Stimulated activated CD4-positive, alpha-beta T cell treated with anti-CD3 and anti-CD28 coated beads, Interleukin-15, amount 100 ng/mL, for 1 hour (primary cell): ENCODE results near the gene TREML4.
"Not testable (repeated sequence)": the region's sequence is repeated elsewhere in the genome, so short reads cannot be mapped to it uniquely, and the experiment has no call there.

ENCODE experiments used
- DNase-seq, 2 donors: peaks; one replicate each; pipeline ENCODE4 v3.0.0-alpha.2; 2020; ENCODE audit warnings: low read depth in 1 of 2, low spot score in 1 of 2

The TREML4 gene

GRCh38 chr6:41204156-41204555 lies 24.0 kb upstream of the TREML4 start:
- DNase-seq, result no peak

- no peak for DNase-seq
These were observed 19.6 kb upstream of the TREML4 start for GRCh38 chr6:41208439-41209106.

- no peak for DNase-seq
These were observed 18.4 kb upstream of the TREML4 start for GRCh38 chr6:41209547-41210320.

DNA sequence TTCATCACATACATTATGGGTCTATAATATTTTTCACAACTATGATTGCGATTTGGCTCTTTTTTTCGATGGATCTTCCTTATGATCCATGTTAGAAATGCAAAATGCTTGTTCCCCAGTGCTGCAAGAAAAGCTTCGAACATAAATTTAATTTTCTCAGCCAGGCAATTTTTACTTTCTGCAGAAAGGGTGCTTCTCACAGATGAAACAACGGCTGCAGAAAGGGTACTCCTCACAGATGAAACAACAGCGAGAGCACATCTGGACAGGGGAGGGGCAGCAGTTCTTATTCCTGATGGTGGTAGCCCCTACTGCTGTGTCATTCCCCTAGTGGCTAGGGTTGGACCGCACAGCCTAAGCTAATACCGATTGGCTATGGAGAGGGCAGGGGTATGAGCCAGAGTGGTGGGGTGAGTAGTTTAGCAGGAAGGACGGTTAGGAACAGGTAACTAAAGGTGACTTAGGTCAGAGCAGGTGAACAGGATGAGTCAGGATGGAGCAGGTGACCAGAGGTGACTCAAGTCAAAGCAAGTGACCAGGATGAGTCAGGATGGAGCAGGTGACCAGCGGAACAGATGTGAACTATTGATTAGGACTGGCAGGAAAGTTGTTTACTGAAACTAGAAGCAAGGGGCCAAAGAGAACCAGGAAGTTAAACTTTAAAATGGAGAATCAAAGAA lies 13.4 kb upstream of the TREML4 start:
- DNase-seq, result no peak

DNA sequence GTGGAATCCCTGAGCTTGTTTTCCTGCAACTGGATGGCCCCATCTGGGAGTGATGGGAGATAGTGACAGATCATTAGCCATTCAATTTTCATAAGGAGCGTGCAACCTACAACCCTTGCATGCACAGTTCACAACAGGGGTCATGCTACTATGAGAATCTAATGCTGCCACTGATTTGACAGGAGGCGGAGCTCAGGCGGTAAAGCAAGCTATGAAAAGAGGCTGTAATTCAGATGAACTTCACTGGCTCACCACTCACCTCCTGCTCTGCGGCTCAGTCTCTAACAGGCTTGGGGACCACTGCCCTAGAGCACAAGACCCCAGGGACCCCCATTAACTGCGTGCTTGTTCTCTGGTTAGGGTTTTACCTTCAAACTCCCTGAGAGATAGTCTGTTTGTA lies 12.4 kb upstream of the TREML4 start:
- no peak for DNase-seq

GRCh38 chr6:41216616-41217015 lies 11.5 kb upstream of the TREML4 start:
- DNase-seq, result no peak

- DNase-seq, result no peak
These were observed 6.1 kb upstream of the TREML4 start for GRCh38 chr6:41222045-41222444.

GRCh38 chr6:41222513-41222912 lies 5.6 kb upstream of the TREML4 start:
- no peak for DNase-seq

GRCh38 chr6:41224800-41225199 lies 3.3 kb upstream of the TREML4 start:
- DNase-seq, result no peak

DNA sequence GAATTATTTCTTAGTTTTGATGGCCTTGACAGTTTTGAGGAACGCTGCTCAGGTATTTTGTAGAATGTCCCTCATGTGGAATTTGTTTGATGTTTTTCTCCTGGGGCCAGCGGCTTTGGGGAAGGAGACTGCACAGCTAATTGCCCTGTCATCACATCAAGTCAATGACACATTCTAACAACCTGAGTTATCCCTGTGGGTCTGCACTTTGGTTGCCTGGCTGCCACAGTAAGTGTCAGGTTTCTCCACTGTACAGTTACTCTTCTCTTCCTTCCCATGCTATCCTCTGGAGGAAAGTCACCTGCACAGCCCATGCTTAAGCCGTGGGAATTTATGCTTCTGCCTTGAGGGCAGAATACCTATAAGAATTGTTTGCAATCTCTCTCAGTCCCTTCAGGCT lies 1.4 kb upstream of the TREML4 start:
- DNase-seq, result no peak

DNA sequence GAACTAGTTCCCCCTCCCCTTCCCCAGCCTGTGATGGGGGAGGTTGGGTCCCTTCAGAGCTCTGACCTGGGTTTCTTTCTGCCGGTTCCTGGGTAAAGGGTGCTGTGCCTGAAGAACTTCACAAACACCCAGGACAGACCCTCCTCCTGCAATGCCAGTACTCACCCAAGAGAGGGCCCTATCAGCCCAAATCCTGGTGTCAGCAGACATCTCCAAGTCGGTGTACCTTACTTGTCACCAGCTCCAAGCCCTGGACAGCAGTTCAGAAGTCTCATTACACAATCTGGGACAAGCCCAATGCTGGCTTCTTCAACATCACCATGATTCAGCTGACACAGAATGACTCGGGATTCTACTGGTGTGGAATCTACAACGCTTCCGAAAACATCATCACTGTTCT lies 467 bp downstream of the TREML4 start:
- DNase-seq, result no peak

DNA sequence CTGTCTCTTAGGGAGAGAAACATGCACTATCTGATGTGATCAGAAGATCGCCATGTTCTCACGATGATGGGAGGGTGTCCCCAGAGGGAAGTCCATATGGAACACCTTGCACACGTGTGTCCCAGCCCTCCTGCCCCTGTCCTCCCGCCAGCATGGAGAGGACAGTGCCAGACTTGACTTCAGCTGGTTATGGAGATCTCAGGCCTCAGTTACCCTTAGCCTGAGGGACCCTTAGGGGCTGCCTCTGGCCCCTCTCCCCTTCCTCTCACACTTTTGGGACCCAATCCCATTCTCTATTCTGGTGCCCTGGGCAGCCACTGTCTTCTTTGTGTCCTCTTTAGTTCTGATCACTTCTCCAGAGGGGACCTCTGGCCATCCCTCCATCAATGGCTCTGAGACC lies 1.6 kb downstream of the TREML4 start:
- DNase-seq, result no peak

GRCh38 chr6:41231246-41231645 lies 3.1 kb downstream of the TREML4 start:
- DNase-seq, result no peak

DNA sequence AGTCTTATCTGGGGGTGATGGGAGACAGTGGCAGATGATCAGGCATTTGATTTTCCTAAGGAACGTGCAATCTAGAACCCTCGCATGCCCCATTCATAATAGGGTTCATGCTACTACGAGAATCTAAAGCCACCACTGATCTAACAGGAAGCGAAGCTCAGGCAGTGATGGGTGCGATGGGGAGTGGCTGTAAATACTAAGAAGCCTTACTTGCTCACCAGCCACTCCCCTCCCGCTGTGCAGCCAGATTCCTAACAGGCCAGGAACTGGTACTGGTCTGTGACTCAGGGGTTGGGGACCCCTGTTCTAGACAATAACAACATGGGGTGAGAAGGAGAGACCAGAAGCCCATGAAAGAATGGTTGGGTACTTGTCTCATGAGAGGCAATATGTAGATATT lies 4.5 kb downstream of the TREML4 start:
- no peak for DNase-seq

GRCh38 chr6:41236276-41236675 lies 8.1 kb downstream of the TREML4 start:
- DNase-seq, result no peak

- no peak for DNase-seq
These were observed 9.0 kb downstream of the TREML4 start for GRCh38 chr6:41237128-41237527.

DNA sequence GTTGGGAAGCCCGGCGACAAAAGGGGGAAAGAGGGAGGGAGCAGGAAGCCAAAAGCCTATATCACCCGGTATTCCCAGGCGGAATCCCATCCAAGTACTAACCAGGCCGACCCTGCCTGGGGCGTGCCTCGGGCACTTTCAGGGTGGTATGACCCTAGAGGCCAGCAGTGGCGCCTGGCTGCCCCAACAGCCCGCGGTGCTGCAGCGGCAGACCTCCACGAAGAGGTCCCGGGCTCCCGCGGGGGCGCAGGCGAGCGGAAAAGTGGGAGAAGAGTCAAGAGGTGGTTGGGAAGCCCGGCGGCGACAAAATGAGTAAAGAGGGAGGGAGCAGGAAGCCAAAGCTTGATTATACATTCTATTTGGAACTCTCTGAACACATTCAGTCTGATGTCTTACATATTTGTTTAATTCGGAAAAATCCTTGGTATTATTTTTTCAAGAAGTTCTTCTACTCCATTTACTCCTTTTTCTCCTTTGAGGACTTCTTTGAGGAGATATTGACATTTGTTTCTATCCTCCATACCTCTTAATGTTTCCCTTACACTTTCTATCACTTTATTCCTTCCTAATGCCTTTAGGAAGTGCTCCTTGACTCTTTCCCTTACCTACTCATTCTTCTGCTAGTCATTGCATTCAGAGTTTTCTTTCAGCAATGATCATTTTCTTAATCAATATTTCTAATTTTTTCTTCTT lies 11.5 kb downstream of the TREML4 start:
- DNase-seq, result no peak

- not testable (repeated sequence) for DNase-seq
These were observed 18.4 kb downstream of the TREML4 start for GRCh38 chr6:41246529-41246928.

GRCh38 chr6:41247288-41247865 lies 19.2 kb downstream of the TREML4 start:
- DNase-seq, result no peak

DNA sequence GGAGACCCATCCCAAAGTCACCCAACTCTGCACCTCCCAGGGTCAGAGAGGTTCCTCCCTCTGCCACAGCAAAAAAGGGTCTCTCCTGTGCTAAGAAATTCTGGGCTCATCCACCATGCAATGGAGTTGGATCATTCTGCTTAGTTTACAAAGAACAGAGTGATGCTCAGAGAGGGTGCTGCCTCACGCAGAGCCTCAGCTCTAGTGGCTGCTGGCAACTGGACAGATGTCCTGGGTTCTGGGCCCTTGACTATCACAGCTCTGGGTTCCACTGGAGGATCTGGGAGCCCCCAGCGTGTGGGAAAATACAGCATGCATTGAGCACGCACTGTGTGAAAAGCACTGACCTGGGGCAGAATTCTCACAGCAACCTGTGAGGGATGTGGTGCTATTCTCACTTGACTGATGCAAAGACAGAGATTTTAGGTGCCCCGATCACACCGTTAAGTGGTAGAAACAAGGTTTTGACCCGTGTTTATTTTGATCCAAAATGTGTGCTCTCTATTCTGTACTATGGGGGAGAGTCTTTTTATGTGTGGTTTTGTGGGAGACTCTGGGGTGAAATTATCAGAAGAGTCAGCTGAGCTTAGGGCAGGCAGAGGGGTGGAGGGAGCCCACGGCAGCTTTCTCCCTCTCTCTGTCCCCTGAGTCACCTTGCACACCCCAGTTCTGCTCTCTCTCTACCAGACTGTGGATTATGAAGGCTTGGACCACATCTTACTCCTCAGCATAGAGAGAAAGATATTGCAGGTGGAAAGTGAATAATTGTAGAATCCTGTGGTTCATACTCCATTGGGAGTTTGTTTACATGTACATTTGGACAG lies 19.9 kb downstream of the TREML4 start:
- DNase-seq, result no peak
